ENCODE results near the gene PHB1. TPM values are rescaled to one million over a fixed set of nuclear protein-coding genes. Genes with fewer than 3 reads are reported as not detected.

Gene PHB1
- total RNA-seq, 1 donor from 2014 or later, result 153 TPM

DNA sequence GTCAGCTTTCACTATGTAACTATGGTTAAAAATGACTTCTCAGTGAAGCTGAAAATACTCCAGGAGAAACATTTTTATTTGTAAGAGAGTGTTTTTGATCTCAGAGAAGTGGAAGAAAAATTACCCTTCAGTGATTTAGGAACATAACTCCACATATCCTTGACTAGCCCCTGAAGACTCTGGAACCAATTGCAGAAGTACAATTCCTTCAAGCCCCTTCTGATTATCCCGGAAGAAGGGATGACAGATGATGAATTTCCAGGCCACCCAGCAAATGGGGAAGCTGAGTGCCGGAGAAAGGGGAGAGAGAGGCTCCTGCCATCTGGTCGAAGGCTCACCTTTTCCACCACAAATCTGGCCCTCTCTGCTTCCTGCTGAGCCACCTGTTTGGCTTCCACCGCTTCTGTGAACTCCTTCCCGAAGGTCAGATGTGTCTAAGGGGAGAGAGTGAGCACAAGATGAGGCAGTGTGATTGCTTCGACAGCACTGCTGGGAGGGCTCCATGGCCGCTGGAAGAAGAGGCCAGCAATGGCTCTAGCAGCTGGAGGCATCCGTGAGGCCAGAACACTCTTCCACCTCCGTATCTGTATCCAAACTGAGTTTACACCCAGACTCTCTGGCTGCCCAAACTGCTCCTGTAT, 8.1 kb downstream of the PHB1 start:
- DNase-seq (ENCODE audit: low read depth), result no peak

DNA sequence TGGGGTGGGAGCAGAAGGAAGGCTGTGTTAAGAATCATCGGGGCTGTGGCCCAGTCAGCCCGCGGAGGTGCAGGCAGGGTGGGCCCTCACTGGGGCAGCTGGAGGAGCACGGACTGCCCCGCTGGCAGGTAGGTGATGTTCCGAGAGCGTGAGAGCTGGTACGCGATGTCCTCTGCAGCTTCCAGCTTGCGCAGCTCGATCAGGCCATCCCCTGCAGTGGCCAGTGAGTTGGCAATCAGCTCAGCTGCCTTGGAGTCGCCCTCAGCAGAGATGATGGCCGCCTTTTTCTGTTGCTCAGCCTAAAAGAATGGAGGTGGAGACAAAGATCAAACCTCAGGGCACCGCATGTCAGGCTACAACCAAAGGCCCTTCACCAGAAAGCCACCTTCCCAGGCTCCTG, 9.8 kb downstream of the PHB1 start:
- DNase-seq (ENCODE audit: low read depth), result no peak

DNA sequence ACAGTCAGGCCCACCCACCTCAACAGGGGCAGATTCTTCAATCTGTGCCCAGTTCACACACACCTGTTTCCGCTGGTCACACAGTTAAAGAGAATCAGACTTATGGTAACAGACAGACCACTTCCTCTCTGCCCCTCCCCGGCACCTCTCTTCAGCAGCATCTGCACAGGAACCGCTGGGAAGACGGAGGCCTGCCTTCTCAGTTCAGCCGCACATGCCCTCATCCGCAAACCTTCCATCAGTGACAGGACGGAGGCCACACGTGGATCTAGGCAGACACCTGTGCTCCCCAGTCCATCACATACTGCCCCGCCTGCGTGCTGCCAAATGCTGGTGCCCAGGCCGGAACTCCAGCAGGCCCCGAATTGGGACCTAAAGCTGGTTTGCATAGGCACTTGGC, 10.3 kb downstream of the PHB1 start:
- no peak for DNase-seq (ENCODE audit: low read depth)

GRCh38 chr17:49403514-49404289, 11.0 kb downstream of the PHB1 start:
- no peak for DNase-seq (ENCODE audit: low read depth)

GRCh38 chr17:49402706-49403105, 12.0 kb downstream of the PHB1 start:
- no peak for DNase-seq (ENCODE audit: low read depth)

DNA sequence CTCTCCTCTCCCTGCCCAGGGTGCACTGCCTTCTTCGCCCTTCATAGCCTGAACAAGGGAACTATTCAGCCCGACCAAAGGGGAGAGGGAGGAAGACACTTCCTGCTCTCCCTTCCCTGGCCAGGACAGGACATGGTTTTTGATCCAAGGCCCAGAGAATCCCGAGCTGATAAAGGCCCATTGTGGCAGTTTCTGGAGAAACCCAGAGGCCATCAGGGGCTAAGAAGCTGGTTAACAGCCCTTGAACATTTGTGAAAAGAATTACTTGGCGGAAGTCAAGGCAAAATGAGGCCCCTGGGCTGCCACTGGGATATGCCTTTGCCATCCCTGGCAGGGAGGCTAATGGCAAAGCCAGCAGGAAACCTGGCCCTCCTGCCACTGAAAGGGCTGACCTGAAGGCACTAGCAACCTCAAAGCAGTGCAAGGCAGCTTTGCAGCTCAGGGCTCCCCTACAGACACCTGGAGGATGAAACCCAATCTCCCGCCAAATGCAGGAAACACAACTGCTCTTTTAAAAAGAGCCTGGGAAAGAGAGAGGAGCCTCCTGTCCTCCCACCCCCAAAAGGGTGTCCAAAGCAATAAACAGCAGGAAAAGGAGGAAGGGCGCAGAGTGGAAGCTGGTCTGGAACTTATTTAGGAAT, 12.6 kb downstream of the PHB1 start:
- DNase-seq (ENCODE audit: low read depth), result no peak

DNA sequence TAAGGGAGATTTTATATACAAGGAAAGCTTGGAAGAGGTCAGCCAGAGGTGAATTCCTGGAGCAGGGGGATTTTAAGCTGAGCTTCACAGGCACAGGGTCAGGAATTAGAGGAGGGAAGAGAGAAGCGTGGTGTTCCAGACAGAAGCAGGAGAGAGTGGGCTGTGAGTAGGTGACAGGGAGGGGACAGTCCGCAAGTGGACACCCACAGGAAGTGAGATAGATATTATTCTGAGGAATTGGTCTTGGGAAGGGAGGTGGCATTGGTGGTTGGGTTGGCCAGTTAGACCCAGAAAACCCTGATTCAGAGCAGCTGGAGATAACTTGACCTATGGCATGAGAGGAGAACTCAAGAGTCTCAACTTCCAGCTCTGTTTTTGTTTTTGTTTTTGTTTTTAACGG, 14.7 kb downstream of the PHB1 start:
- no peak for DNase-seq (ENCODE audit: low read depth)

- DNase-seq (ENCODE audit: low read depth), result no peak
Measured at GRCh38 chr17:49397586-49397985, 17.1 kb downstream of the PHB1 start.

DNA sequence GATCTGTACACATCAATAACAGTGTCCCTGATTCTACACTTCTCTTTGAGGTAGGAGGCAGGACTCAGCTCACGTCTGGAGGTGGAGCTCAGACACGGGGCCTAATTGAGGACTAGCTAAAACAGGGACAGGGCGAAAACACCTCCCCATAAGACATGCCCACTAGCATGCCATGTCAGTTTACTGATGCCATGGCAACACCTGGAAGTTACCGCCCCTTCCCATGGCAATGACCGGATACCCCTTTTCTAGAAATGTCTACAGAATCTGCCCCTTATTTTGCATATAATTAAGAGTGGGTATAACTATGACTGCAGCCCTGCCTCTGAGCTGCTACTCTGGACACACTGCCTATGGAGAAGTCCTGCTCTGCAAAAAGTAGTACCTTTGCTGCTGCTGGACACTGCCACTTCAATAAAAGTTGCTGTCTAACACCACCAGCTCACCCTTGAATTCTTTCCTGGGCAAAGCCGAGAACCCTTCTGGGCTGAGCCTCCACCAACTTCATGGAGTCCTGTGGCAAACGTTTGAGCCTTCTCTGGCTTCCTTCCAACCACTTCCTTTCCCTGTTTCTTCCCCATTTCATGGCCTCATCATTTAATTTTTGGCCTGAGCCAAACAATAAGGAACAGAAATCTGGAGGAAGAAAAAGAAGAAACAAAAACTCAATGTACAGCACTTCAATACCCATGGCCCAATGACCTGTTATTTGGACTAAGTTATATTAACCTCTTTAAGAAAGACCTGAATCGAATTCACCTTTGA, 21.0 kb downstream of the PHB1 start:
- DNase-seq (ENCODE audit: low read depth), result no peak

GRCh38 chr17:49390548-49391324, 23.9 kb downstream of the PHB1 start:
- peak; percentile 85 for DNase-seq (ENCODE audit: low read depth)

DNA sequence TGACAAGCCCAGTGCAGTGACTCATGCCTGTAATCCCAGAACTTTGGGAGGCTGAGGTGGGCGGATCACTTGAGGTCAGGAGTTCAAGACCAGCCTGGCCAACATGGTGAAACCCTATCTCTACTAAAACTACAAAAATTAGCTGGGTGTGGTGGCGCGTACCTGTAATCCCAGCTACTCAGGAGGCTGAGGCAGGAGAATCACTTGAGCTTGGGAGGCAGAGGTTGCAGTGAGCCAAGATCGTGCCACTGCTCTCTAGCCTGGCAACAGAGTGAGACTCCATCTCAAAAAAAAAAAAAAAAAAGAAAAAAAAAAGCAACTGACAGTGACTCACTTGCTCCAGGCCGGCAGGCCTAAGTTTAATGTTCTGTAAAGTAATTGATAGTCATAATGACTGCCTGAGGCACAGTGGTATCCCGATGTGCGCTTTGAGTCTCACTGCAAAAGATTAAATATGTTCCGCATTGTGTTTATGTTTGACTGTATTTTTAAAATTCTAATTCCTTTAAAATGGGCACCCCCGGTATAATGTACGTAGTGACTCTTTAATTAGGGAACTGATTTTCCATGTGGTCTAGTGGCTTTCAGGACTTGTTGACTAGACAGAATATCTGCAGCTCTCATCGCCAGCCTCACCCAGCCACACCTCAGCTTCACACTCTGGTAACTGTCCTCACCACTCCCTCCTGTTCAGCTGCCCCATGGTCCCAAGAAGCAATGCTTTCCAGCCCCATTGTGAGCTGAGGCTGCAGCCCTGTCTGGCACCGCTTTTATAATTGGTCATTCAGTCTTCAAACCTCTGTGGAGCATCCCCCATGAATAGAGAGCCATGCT, 25.0 kb downstream of the PHB1 start:
- peak; percentile 46 for DNase-seq (ENCODE audit: low read depth)

DNA sequence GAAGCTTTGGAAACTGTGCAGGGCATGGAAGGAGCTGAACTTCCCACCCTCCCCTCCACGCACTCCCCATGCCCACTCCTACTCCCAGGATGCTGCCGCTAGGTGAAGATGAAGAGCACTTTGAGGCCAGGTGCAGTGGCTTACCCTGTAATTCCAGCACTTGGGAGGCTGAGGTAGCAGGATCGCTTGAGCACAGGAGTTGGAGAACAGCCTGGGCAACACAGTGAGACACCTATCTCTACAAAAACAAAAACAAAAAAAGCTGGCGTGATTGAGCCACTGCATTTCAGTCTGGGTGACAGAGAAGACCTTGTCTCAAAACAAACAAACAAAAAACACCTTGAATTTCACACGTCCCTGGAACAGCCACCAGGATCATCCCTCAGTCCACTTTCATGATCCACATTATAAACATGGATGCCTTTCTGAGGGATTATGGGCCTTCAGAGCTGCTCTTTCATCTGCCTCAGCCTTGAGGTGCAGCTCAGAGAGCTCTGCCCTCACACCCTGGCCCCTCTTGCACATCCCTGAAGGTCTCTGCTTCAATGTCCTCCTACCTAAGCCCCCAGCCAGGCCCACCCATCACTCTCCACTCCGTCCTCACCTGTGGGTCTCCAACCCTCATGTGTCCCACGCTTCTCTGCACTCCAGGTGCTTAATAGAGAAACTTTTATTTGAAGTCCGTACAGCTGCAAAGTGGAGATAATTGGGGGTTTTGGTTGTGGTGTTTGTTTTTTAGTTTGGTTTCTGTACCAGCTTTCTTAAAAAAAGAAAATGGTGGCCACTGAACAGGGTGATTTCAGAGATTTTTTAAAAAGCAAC, 25.8 kb downstream of the PHB1 start:
- DNase-seq (ENCODE audit: low read depth), result no peak

DNA sequence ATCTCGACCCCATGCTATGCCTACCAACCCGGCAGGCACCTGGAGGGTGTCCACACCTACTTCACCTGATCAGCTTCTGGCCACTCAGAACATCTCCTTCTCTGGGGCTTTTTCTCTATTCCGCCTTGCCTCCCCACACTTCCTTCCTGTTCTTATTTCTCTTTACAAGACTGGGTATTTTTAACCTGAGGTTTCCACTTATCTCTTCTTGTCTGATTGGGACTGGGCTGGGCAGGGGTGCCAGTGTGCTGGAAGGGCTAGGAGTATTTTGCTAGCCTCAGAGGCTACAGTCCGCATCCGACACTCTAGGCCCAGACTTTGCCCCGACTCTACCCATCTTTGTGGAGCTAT, 26.4 kb downstream of the PHB1 start:
- DNase-seq (ENCODE audit: low read depth), result no peak

GRCh38 chr17:49387498-49388289, 27.0 kb downstream of the PHB1 start:
- DNase-seq (ENCODE audit: low read depth), result no peak

GRCh38 chr17:49386373-49386772, 28.3 kb downstream of the PHB1 start:
- DNase-seq (ENCODE audit: low read depth), result no peak

DNA sequence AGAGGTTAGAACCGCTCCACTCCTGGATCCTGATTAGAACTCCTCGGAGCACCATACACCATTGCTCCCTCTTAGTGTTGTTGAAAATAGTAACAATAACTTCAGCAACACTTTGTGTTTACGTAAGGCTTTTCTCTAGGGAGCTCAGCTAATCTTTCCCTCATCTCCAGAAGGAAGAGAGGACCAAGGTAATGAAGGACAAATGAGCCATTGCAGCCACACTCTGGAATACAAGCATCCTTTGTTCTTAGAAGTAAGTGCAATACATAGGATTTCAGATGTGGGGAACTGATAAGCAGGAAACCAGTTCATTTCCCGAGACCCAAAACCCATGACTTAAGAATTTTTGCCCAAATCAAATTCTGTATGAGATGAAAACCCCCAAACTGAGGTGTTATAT, 29.7 kb downstream of the PHB1 start:
- no peak for DNase-seq (ENCODE audit: low read depth)

GRCh38 chr17:49383060-49383459, 31.6 kb downstream of the PHB1 start:
- no peak for DNase-seq (ENCODE audit: low read depth)

DNA sequence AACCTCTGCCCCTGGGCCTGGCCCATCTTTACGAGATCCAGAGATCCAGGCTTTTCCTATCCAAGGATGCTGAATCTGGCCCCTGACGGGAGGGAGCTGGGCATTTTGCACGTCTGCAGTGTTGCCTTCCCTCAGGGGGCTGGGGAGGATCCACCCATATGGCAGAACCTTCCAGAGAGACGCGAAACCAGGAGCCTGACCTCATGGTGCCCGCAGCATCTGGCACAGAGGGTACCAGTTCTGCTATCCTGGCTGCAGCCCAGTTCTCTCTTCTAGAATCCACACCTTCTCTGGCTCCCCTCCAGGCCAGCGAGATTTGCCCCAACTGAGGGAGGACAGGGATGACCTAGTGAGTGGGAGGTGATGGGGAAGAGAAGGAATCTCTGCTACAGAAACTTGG, 32.1 kb downstream of the PHB1 start:
- no peak for DNase-seq (ENCODE audit: low read depth)
